ENCODE data around the gene TOE1.
A peak's percentile ranks its signal among the peaks of the same experiment; 100 is the strongest.

DNA sequence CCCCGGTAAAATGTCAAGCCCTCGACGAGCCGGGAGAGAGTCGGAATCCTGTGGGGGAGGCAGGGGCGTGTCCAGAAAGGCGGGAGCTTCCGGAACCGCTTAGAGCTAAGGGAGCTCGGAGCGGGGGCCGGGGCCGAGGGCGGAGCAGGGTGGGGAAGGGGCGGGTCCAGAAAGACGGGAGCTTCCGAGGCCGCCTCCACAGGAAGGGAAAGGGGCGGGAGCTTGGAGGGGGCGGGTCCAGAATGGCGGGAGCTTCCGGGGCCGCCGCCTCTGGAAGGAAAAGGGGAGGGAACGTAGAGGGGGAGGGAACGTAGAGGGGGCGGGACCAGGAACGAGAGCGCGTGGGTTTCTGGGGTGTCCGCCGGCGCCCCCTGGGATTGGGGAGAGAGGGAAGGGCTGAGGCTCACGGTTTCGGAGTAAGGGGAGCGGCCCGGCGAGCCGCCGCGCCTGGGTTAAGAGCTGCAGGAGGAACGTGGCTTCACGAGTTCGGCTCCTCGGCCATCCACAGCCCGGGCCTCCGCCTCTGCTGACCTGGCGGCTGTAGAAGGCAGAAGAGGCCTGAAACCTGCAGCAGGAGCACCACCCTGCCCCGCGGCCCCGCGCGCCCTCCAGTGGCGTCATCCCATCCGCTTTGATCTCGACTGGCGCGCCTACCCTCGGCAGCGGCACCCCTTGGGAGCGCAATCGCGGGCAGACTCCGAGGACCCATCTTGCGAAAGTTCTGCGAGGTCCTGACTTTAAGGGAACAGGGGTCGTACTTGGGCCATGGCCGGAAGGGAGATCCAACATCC, 36.3 kb upstream of the TOE1 start:
- TF ChIP-seq FOXP2 (optimal IDR thresholded peaks at IDR 0.05; ENCODE audit: control extremely low read depth, extremely low read length, insufficient read depth), result no peak
- peak; percentile 82 for TF ChIP-seq POLR2AphosphoS5 (IDR thresholded peaks at IDR 0.05; ENCODE audit: borderline replicate concordance, low read depth, low read length)
- no peak for TF ChIP-seq EZH2 (IDR thresholded peaks at IDR 0.05)
